ENCODE measurements around the gene MYT1.

GRCh38 chr20:64149809-64150560 is 14.3 kb upstream of the MYT1 start:
- TF ChIP-seq CTCF (conservative IDR thresholded peaks at IDR 0.05 in 1 of 2, IDR thresholded peaks at IDR 0.05 in 1 of 2; ENCODE audit: low read depth in 1 of 2, low read length in 2 of 2) (no peak), EZH2 (IDR thresholded peaks at IDR 0.05; ENCODE audit: low read length, missing control alignments) (no peak)
